KMS-11 (cell line): Measurements from ENCODE around the gene PRDM1.
A peak's percentile ranks its signal among the peaks of the same experiment; 100 is the strongest.

ENCODE experiments used
- H2AFZ ChIP-seq: fragments of 200-600 bp; sonication (generic); 2 replicates; pipeline ENCODE4 v1.6.1; 2016; ENCODE audit warnings: antibody characterized with exemption, mixed run types, low read depth
- H3K27ac ChIP-seq: fragments of 200-600 bp; sonication (generic); 2 replicates; pipeline ENCODE4 v1.6.1; 2016; ENCODE audit warnings: mild to moderate bottlenecking, mixed run types
- H3K27me3 ChIP-seq: fragments of 200-600 bp; sonication (generic); 2 replicates; pipeline ENCODE4 v1.6.1; 2017; ENCODE audit warnings: mild to moderate bottlenecking, low read depth, mixed run types, moderate library complexity; ENCODE audit not compliant: insufficient read depth
- H3K36me3 ChIP-seq: fragments of 200-600 bp; sonication (generic); 2 replicates; pipeline ENCODE4 v1.6.1; 2017; ENCODE audit warnings: mild to moderate bottlenecking, mixed run types; ENCODE audit not compliant: insufficient read depth
- H3K4me1 ChIP-seq: fragments of 200-600 bp; sonication (generic); 2 replicates; pipeline ENCODE4 v1.6.1; 2016; ENCODE audit warnings: mild to moderate bottlenecking, low read depth, mixed run types; ENCODE audit not compliant: poor library complexity, severe bottlenecking
- H3K4me2 ChIP-seq: fragments of 200-600 bp; sonication (generic); 2 replicates; pipeline ENCODE4 v1.7.0; 2016; ENCODE audit warnings: mild to moderate bottlenecking, mixed run types
- H3K4me3 ChIP-seq: fragments of 200-600 bp; sonication (generic); IDR thresholded peaks from 2 replicates; pipeline ENCODE4 v1.6.1; 2017; ENCODE audit warnings: low read depth, low read length, mixed read lengths; ENCODE audit not compliant: insufficient read depth
- H3K79me2 ChIP-seq: fragments of 200-600 bp; sonication (generic); 2 replicates; pipeline ENCODE4 v1.6.1; 2016; ENCODE audit warnings: low read depth, mixed run types; ENCODE audit not compliant: insufficient read depth
- H3K9ac ChIP-seq: fragments of 200-600 bp; sonication (generic); 2 replicates; pipeline ENCODE4 v1.6.1; 2016; ENCODE audit warnings: mild to moderate bottlenecking, mixed run types
- H4K20me1 ChIP-seq: fragments of 200-600 bp; sonication (generic); 2 replicates; pipeline ENCODE4 v1.6.1; 2016; ENCODE audit warnings: mild to moderate bottlenecking, mixed run types; ENCODE audit not compliant: insufficient read depth
- TF ChIP-seq, protein P1 (sequence below): fragments of 200-600 bp; sonication (generic); conservative IDR thresholded peaks from 2 replicates; pipeline ENCODE4 v1.6.1; 2017; ENCODE audit warnings: low read depth, mild to moderate bottlenecking, antibody characterized with exemption, low read length, moderate library complexity, mixed read lengths

PRDM1 gene

DNA sequence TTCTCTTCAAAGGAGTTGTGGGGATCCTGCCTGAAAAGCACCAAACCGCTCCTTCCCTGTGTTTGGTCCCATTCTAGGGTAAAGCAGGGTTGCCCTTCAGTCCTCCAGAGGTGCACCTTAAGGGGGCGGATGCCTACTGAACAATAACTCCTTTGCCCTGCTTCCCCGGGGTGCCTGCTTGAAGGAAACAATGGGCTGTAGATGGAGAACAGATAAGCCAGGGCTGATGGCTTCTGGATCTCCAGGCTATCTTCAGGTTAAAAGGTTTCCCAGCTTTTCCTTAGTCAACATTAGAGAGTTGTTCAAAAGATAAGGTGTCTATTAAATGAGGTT, 5.4 kb upstream of the PRDM1 start:
- Histone ChIP-seq H3K79me2 (peaks cover 26% of the 10 kb centered on the region; the same call in 1 of the 2 replicates), H3K4me2 (no peak overlapping the region; the same call in 1 of the 2 replicates), H3K27me3 (no peaks in the 10 kb centered on the region), H3K4me3 (no peak overlapping the region), H3K4me1 (peaks cover 48% of the 10 kb centered on the region), H4K20me1 (no peaks in the 10 kb centered on the region), H3K9ac (no peak overlapping the region), H2AFZ (no peak overlapping the region), H3K27ac (no peak overlapping the region), H3K36me3 (no peaks in the 10 kb centered on the region)
- TF ChIP-seq, protein P1, sequence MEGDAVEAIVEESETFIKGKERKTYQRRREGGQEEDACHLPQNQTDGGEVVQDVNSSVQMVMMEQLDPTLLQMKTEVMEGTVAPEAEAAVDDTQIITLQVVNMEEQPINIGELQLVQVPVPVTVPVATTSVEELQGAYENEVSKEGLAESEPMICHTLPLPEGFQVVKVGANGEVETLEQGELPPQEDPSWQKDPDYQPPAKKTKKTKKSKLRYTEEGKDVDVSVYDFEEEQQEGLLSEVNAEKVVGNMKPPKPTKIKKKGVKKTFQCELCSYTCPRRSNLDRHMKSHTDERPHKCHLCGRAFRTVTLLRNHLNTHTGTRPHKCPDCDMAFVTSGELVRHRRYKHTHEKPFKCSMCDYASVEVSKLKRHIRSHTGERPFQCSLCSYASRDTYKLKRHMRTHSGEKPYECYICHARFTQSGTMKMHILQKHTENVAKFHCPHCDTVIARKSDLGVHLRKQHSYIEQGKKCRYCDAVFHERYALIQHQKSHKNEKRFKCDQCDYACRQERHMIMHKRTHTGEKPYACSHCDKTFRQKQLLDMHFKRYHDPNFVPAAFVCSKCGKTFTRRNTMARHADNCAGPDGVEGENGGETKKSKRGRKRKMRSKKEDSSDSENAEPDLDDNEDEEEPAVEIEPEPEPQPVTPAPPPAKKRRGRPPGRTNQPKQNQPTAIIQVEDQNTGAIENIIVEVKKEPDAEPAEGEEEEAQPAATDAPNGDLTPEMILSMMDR, result no peak

DNA sequence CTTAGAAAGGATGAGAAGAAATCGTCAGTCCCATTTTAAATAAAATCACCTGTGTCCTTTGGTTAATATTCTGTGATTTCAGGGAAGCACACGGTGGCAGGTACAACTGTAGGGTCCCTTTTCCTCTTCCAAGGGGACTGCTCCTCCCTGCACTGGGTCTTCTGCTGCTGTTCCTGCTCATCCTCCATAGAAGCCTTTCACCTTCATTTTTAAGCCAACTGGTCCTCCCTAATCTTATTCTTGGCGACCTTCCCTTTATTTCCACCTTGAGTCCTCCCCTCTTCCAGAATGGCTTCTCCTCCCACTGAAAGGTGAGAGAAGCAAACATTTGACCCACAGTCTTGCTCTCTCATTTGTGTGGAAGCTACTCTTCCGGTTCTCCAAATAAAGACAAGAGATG, 4.4 kb upstream of the PRDM1 start:
- H2AFZ ChIP-seq, result no peak overlapping the region
- H3K79me2 ChIP-seq, result peaks cover 36% of the 10 kb centered on the region
- H3K9ac ChIP-seq, result no peak overlapping the region
- no peaks in the 10 kb centered on the region for H3K27me3 ChIP-seq
- TF ChIP-seq, protein P1, result no peak
- peaks cover 48% of the 10 kb centered on the region for H3K4me1 ChIP-seq
- H3K27ac ChIP-seq, result peak overlapping the region; percentile 38; the same call in 1 of the 2 replicates
- no peaks in the 10 kb centered on the region for H3K36me3 ChIP-seq
- peak overlapping the region; percentile 25; the same call in 1 of the 2 replicates for H3K4me2 ChIP-seq
- no peak overlapping the region for H3K4me3 ChIP-seq
- peaks cover 3% of the 10 kb centered on the region; the same call in 1 of the 2 replicates for H4K20me1 ChIP-seq

DNA sequence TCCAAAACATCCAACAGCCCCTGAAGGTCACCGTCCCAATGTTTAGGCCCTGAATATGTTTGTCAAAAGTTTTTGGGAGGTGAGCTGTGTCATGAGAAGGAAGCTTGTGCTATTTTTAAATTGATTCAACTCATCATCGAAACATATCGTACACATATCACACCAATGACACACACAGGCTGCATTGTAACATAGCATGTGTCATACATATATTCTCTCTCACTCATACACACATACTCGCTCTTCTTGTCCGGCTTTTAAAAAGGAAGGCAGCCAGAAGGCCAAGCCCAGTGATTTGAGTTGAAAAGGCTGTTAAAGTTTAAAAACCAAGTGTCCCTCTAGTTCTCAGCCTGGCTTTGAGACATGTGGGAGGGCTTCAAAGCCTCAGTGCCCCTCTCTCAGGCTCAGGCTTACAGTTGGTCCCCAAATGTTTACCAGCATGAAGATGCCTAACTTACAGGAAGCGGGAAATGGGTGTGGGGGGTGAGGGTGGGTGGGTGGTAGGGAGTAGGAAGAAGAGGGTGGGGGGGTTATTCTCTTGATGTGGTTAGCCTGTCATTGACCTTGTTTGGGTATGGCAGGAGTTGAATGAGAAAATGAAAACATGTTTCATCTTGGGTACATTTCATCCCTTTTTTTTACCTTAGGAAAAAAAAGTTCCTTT, 3.3 kb upstream of the PRDM1 start:
- Histone ChIP-seq H3K9ac (0 out of 2 replicates have a peak overlapping the region, but pooled peaks have one; percentile 95), H3K27ac (peak overlapping the region; percentile 95; the same call in 1 of the 2 replicates), H3K4me1 (peaks cover 48% of the 10 kb centered on the region), H3K36me3 (peaks cover under 1% of the 10 kb centered on the region; the same call in 1 of the 2 replicates), H3K27me3 (no peaks in the 10 kb centered on the region), H3K79me2 (peaks cover 47% of the 10 kb centered on the region), H3K4me3 (no peak overlapping the region), H2AFZ (no peak overlapping the region), H3K4me2 (peak overlapping the region; percentile 81), H4K20me1 (peaks cover 6% of the 10 kb centered on the region; the same call in 1 of the 2 replicates)
- TF ChIP-seq, protein P1, result no peak

DNA sequence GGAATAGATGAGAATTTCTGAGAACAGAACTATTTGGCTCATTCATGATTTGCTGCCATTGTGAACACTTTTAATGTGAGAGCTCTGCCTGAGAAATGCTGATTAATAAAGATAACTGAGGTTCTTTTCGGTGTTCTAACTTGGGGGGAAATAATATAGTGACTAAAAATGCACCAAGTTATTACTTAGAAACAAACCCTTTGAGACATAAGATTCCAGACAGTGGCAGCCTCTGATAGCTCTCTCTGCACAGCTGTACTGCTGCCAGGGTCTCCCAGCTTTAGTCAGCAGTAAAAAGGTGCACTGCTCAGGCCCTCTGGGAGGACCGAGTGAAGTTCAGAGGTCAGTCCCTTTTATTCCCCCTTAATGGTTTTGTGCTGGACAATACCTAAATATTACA, 2.5 kb upstream of the PRDM1 start:
- peak overlapping the region; percentile 95; the same call in 1 of the 2 replicates for H3K9ac ChIP-seq
- peaks cover 8% of the 10 kb centered on the region; the same call in 1 of the 2 replicates for H3K36me3 ChIP-seq
- peak overlapping the region; percentile 81 for H3K4me2 ChIP-seq
- H3K4me1 ChIP-seq, result peaks cover 48% of the 10 kb centered on the region
- no peak overlapping the region for H3K4me3 ChIP-seq
- TF ChIP-seq, protein P1, result no peak
- H2AFZ ChIP-seq, result no peak overlapping the region
- H3K27ac ChIP-seq, result peak overlapping the region; percentile 95
- H4K20me1 ChIP-seq, result peaks cover 6% of the 10 kb centered on the region; the same call in 1 of the 2 replicates
- peaks cover 55% of the 10 kb centered on the region for H3K79me2 ChIP-seq
- no peaks in the 10 kb centered on the region for H3K27me3 ChIP-seq
